ENCODE results near the gene MAPK7. TPM values are rescaled to one million over a fixed set of nuclear protein-coding genes. Genes with fewer than 3 reads are reported as not detected.
A peak's percentile ranks its signal among the peaks of the same experiment; 100 is the strongest.

Gene MAPK7
- total and polyA plus RNA-seq, 9 of the 15 experiments (the other 6 are each of a cell fraction or from before 2014, with no cell fraction given), result 0.46 to 7.5 (median 2.5) TPM

DNA sequence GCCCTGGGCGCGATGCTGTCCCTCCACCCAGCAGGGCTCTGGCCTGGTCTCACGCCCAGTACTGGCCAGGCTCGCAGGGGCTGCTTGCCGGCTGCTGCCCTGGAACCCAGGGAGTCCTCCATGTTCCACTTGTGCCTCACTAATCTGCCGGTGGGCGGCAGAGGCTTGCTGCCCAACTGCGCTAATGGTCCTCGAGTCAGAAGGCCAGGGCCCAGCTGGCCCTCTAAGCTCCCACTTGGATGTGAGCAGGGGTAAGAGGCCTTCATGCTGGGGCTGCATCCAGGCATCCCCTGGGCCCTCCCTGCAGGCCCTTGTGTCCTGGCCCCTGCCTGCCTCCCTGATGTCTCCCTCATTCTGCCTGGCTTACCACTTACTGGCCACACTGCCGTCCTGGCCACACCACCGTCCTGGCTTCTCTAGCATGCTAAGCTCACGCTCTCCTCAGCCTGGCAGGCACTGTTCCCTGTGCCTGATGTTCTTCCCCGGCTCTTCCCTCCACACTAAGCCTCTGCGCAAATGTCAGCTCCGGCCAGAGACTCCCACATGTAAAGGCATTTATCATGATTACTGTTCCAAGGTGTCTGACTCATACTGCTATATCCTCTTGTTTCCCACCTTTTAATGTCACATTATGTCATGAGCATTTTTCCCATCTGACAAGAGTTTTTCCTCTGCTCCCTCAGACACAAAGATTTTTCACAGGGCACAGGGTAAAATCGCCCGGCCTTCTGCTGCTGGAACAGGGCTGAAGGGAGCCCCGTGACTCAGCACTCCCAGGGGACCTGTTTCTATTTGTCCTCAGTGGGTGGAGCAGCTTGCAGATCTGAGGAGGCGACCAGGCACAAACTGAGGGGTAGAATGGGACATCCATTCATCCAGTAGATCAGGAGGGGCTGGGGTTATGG, 31.7 kb upstream of the MAPK7 start:
- Histone ChIP-seq H3K27ac (ENCODE audit: extremely low read depth, low read depth, low read length) (peak overlapping the region; percentile 79; the same call in 2 of the 3 replicates), H3K4me2 (ENCODE audit: insufficient read depth, low read length) (peak overlapping the region; percentile 29), H3K36me3 (ENCODE audit: control insufficient read depth, insufficient read depth, low read length) (no peaks in the 10 kb centered on the region), H3K79me2 (ENCODE audit: control insufficient read depth, insufficient read depth, low read length) (no peaks in the 10 kb centered on the region), H3K4me1 (replicated peaks in 1 of 2; ENCODE audit: control insufficient read depth in 2 of 2, insufficient read depth in 2 of 2, low read length in 2 of 2) (peaks cover 22 to 47% of the 10 kb centered on the region in 2 experiments), H3K9me3 (replicated peaks; ENCODE audit: control insufficient read depth, insufficient read depth, low read depth, low read length) (no peaks in the 10 kb centered on the region), H3K4me3 (no peak overlapping the region), H3K9ac (ENCODE audit: insufficient read depth in 1 of 2, low read depth in 2 of 2, low read length in 2 of 2) (peak overlapping the region; percentile 38 to 84; a peak in 3 of 4 replicates), H3K9me1 (ENCODE audit: control insufficient read depth, insufficient read depth, low read length) (no peaks in the 10 kb centered on the region), H2AFZ (ENCODE audit: low read depth, low read length) (peak overlapping the region; percentile 32), H3K27me3 (ENCODE audit: control insufficient read depth in 2 of 2, insufficient read depth in 2 of 2, low read length in 2 of 2) (no peaks in the 10 kb centered on the region), H4K20me1 (replicated peaks; ENCODE audit: control insufficient read depth, insufficient read depth, low read length) (no peaks in the 10 kb centered on the region; the same call in 1 of the 2 replicates)
- ChIA-PET CTCF (ENCODE audit: low intra/inter-chr PET ratio) (no interaction called here), POLR2A (interaction anchor here (0.6 to 1.2 kb wide), 3 partner anchors 16 to 32 kb away, joined by 3 read pairs; no protein-coding TSS in a partner anchor)
- in situ Hi-C loops (cut with MboI), result no loop called here
- 42% methylated on average over 19 of the region's 19 CpGs for WGBS (ENCODE audit: insufficient coverage, low coverage, missing lambda C conversion rate)
- FAIRE-seq (peak; percentile 93), DNase-seq (ENCODE audit: extremely low read depth in 1 of 4, low spot score in 3 of 4) (peak; percentile 65 to 74 (median 72)), ATAC-seq (peak; percentile 89)
- intact Hi-C loops (cut with micrococcal nuclease), result no loop called here
- BruUV-seq (replicated peaks), result no TSS peak
- TF ChIP-seq, protein P1, sequence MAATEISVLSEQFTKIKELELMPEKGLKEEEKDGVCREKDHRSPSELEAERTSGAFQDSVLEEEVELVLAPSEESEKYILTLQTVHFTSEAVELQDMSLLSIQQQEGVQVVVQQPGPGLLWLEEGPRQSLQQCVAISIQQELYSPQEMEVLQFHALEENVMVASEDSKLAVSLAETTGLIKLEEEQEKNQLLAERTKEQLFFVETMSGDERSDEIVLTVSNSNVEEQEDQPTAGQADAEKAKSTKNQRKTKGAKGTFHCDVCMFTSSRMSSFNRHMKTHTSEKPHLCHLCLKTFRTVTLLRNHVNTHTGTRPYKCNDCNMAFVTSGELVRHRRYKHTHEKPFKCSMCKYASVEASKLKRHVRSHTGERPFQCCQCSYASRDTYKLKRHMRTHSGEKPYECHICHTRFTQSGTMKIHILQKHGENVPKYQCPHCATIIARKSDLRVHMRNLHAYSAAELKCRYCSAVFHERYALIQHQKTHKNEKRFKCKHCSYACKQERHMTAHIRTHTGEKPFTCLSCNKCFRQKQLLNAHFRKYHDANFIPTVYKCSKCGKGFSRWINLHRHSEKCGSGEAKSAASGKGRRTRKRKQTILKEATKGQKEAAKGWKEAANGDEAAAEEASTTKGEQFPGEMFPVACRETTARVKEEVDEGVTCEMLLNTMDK (IDR thresholded peaks at IDR 0.05; ENCODE audit: borderline replicate concordance, insufficient read depth, low read depth, low read length, poor library complexity, severe bottlenecking), result no peak
- TF ChIP-seq, protein P2, sequence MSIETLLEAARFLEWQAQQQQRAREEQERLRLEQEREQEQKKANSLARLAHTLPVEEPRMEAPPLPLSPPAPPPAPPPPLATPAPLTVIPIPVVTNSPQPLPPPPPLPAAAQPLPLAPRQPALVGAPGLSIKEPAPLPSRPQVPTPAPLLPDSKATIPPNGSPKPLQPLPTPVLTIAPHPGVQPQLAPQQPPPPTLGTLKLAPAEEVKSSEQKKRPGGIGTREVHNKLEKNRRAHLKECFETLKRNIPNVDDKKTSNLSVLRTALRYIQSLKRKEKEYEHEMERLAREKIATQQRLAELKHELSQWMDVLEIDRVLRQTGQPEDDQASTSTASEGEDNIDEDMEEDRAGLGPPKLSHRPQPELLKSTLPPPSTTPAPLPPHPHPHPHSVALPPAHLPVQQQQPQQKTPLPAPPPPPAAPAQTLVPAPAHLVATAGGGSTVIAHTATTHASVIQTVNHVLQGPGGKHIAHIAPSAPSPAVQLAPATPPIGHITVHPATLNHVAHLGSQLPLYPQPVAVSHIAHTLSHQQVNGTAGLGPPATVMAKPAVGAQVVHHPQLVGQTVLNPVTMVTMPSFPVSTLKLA (conservative IDR thresholded peaks at IDR 0.05), result peak in 1 of 2 experiments; percentile 32; a peak in 1 of 4 replicates
- TF ChIP-seq L3MBTL2 (IDR thresholded peaks at IDR 0.05) (peak; percentile 31; the same call in 1 of the 2 replicates), DPF2 (IDR thresholded peaks at IDR 0.05) (peak; percentile 88), C11orf30 (IDR thresholded peaks at IDR 0.05; ENCODE audit: low read depth) (peak; percentile 87), MAFG (tag; conservative IDR thresholded peaks at IDR 0.05) (peak; percentile 89), LEF1 (IDR thresholded peaks at IDR 0.05) (peak; percentile 53; the same call in 1 of the 2 replicates), NFE2L1 (tag; IDR thresholded peaks at IDR 0.05; ENCODE audit: borderline replicate concordance, low read depth) (peak; percentile 49; the same call in 1 of the 2 replicates), MEIS2 (IDR thresholded peaks at IDR 0.05; ENCODE audit: partially characterized antibody) (peak; percentile 91), BACH1 (tag; IDR thresholded peaks at IDR 0.05) (0 out of 2 replicates have a peak, but pooled peaks have one; percentile 36), ZEB2 (IDR thresholded peaks at IDR 0.05) (peak; percentile 56; the same call in 1 of the 2 replicates), TEAD4 (IDR thresholded peaks at IDR 0.05; ENCODE audit: low read length) (peak; percentile 34; the same call in 1 of the 2 replicates), TEAD4 (CRISPR knock-in tag; IDR thresholded peaks at IDR 0.05; ENCODE audit: borderline replicate concordance) (no peak)
- TF ChIP-seq, protein P3, sequence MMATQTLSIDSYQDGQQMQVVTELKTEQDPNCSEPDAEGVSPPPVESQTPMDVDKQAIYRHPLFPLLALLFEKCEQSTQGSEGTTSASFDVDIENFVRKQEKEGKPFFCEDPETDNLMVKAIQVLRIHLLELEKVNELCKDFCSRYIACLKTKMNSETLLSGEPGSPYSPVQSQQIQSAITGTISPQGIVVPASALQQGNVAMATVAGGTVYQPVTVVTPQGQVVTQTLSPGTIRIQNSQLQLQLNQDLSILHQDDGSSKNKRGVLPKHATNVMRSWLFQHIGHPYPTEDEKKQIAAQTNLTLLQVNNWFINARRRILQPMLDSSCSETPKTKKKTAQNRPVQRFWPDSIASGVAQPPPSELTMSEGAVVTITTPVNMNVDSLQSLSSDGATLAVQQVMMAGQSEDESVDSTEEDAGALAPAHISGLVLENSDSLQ (IDR thresholded peaks at IDR 0.05), result peak; percentile 75
- TF ChIP-seq, protein P4, sequence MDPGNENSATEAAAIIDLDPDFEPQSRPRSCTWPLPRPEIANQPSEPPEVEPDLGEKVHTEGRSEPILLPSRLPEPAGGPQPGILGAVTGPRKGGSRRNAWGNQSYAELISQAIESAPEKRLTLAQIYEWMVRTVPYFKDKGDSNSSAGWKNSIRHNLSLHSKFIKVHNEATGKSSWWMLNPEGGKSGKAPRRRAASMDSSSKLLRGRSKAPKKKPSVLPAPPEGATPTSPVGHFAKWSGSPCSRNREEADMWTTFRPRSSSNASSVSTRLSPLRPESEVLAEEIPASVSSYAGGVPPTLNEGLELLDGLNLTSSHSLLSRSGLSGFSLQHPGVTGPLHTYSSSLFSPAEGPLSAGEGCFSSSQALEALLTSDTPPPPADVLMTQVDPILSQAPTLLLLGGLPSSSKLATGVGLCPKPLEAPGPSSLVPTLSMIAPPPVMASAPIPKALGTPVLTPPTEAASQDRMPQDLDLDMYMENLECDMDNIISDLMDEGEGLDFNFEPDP (CRISPR knock-in tag; IDR thresholded peaks at IDR 0.05), result no peak

Measured in K562 (cell line).